ENCODE data around the gene PSAT1.

DNA sequence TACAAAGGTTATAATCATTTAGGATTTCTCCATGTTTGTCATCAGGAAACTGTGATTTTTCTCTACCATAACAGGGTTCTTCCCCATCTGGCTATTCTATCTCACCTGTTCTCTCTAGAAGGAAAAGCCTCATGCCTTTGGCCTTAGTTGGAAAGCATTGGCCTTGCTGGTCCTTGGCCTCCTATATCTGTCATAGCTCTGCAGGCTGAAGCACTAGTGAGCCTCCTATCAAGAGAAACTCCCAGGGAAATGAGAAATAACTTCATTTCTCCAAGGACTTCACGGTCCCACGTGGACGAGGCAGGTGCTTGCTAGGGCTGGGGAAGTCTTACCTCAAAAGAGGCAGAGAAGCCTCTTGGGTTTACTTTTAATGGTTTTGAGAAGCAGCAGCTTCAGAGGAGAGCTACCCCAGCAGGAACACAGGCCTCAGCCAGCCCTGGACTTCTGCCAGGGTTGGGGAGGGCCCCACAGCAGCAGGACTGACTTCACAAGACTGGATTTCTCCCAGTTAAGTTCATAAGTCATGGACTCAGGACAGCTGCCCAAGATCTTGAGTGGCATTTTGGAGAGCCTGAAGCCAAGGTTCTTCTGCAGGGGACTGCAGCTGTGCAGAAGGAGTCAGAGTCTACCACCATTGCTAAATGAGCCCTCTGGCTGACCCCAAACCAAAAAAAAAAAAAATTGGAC is 15.8 kb upstream of the PSAT1 start:
- no peak for TF ChIP-seq POLR2A (IDR thresholded peaks at IDR 0.05)
- TF ChIP-seq, protein P1, sequence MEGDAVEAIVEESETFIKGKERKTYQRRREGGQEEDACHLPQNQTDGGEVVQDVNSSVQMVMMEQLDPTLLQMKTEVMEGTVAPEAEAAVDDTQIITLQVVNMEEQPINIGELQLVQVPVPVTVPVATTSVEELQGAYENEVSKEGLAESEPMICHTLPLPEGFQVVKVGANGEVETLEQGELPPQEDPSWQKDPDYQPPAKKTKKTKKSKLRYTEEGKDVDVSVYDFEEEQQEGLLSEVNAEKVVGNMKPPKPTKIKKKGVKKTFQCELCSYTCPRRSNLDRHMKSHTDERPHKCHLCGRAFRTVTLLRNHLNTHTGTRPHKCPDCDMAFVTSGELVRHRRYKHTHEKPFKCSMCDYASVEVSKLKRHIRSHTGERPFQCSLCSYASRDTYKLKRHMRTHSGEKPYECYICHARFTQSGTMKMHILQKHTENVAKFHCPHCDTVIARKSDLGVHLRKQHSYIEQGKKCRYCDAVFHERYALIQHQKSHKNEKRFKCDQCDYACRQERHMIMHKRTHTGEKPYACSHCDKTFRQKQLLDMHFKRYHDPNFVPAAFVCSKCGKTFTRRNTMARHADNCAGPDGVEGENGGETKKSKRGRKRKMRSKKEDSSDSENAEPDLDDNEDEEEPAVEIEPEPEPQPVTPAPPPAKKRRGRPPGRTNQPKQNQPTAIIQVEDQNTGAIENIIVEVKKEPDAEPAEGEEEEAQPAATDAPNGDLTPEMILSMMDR (IDR thresholded peaks at IDR 0.05): no peak

Measured in vagina (tissue), 2 donors.